Epithelial cell of esophagus (primary cell): ENCODE data around the gene SIN3B.

Experiments used
- DNase-seq: peaks from one replicate; pipeline ENCODE4 v3.0.0; 2010; ENCODE audit warnings: low read depth
- H3K4me3 ChIP-seq: 2 replicates; pipeline ENCODE4 v1.5.1; 2011; ENCODE audit warnings: mild to moderate bottlenecking, low read length, control low read depth
- CTCF ChIP-seq: IDR thresholded peaks from 2 replicates; pipeline ENCODE4 v1.5.1; 2011; ENCODE audit warnings: low read depth, mild to moderate bottlenecking, low read length, control low read depth, inconsistent platforms; ENCODE audit not compliant: insufficient read depth; ENCODE audit errors: missing control alignments

Gene SIN3B

GRCh38 chr19:16850133-16850532 lies 20.9 kb downstream of the SIN3B start:
- H3K4me3 ChIP-seq, result no peak overlapping the region
- peak; percentile 47 for DNase-seq
- TF ChIP-seq CTCF, result no peak

- H3K4me3 ChIP-seq, result no peak overlapping the region
- DNase-seq, result no peak
- TF ChIP-seq CTCF, result no peak
Observed at GRCh38 chr19:16851031-16851712, 22.0 kb downstream of the SIN3B start.

DNA sequence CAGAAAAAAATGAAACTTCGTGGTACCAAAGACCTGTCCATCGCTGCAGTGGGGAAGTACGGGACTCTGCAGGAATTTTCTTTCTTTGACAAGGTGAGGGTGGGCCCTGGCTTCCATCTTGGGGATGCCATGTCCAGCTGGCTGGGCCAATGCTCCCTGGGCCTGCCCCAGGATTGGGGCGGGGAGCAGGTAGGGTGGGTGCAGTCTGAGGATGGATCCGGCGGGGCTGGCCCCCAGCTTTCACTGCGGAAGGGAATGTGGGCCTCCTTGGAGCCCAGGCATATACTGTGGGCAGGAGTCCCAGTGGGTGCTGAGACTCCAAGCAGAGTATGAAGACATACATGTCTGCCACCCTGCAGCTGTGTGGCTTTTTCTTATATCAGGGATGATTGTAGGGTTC lies 23.9 kb downstream of the SIN3B start:
- TF ChIP-seq CTCF, result no peak
- H3K4me3 ChIP-seq, result no peak overlapping the region
- DNase-seq, result no peak

DNA sequence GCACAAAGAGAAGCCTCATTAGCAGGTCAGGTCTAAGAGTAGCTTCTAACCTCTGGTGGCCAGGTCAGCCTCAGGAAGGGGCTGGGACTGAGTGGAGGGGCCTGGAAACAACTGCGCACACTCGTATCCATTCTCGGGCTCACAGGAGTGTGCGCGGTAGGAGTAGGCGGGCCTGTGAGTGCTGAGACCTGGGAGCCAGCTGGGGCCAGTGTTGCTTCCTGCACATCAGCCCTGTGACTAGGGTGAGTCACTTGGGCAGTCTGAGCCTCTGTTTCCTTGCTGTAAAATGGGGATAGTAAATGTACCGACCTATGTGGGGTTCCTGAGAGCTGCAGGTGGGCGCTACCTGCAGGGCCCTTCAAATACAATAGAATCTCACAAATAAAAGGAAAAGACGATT lies 26.9 kb downstream of the SIN3B start:
- TF ChIP-seq CTCF, result no peak
- no peak for DNase-seq
- no peak overlapping the region for H3K4me3 ChIP-seq

GRCh38 chr19:16859626-16860025 lies 30.4 kb downstream of the SIN3B start:
- no peak for DNase-seq
- no peak overlapping the region for H3K4me3 ChIP-seq
- no peak for TF ChIP-seq CTCF

DNA sequence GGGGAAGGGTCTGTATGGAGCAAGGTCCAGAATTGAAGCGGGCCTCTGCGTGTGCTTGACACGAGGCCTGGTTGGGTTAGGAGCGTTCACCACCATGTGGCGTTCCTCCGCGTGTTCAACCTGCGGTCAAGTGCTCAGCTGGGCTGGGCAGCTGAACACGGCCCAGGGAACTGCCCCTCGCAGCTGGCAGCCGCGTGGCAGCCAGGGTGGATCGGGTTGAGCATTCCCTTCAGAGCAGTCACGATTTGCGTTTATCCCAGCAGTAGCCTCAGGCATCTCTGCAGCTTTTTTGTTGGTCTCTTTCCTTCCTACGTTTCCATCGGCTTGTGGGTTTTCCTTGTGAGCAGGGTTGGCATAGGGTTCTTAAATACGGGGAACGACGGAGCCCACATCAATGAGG lies 30.9 kb downstream of the SIN3B start:
- TF ChIP-seq CTCF, result no peak
- DNase-seq, result no peak
- H3K4me3 ChIP-seq, result no peak overlapping the region

- no peak for DNase-seq
- H3K4me3 ChIP-seq, result no peak overlapping the region
- TF ChIP-seq CTCF, result no peak
Observed at GRCh38 chr19:16861011-16861410, 31.8 kb downstream of the SIN3B start.
